ENCODE measurements around the gene TRRAP.

- TF ChIP-seq POLR2A (IDR thresholded peaks at IDR 0.05) = no peak
- TF ChIP-seq CTCF (IDR thresholded peaks at IDR 0.05) = no peak
Observed at GRCh38 chr7:98907570-98907969, 29.2 kb downstream of the TRRAP start.
